GM12874 (cell line): Measurements from ENCODE around the gene WNT11.

Experiments
- TF ChIP-seq, protein P1 (sequence below): IDR thresholded peaks from 2 replicates; pipeline ENCODE4 v1.5.1; 2011; ENCODE audit warnings: low read depth, mild to moderate bottlenecking, control low read depth, low read length, moderate library complexity; ENCODE audit not compliant: insufficient read depth

WNT11 gene

DNA sequence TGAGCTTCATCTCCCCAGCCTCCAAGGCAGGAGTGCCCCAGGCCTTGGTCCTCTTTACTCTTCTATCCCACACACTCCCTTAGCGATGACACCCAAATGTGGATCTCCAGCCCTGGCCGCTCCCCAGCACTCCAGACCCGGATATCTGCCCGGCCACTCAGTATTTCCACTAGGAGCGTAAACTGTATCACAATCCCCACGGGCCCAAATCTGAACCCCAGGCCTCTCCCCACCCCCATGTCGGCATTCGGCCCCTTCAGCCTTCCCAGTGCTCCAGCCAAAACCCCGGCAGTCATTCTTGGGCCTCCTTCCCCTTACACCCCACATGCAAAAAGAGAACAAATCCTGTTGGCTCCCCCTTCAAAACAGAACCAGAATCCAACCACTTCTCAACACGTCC is 20.8 kb downstream of the WNT11 start:
- TF ChIP-seq, protein P1, sequence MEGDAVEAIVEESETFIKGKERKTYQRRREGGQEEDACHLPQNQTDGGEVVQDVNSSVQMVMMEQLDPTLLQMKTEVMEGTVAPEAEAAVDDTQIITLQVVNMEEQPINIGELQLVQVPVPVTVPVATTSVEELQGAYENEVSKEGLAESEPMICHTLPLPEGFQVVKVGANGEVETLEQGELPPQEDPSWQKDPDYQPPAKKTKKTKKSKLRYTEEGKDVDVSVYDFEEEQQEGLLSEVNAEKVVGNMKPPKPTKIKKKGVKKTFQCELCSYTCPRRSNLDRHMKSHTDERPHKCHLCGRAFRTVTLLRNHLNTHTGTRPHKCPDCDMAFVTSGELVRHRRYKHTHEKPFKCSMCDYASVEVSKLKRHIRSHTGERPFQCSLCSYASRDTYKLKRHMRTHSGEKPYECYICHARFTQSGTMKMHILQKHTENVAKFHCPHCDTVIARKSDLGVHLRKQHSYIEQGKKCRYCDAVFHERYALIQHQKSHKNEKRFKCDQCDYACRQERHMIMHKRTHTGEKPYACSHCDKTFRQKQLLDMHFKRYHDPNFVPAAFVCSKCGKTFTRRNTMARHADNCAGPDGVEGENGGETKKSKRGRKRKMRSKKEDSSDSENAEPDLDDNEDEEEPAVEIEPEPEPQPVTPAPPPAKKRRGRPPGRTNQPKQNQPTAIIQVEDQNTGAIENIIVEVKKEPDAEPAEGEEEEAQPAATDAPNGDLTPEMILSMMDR = no peak

DNA sequence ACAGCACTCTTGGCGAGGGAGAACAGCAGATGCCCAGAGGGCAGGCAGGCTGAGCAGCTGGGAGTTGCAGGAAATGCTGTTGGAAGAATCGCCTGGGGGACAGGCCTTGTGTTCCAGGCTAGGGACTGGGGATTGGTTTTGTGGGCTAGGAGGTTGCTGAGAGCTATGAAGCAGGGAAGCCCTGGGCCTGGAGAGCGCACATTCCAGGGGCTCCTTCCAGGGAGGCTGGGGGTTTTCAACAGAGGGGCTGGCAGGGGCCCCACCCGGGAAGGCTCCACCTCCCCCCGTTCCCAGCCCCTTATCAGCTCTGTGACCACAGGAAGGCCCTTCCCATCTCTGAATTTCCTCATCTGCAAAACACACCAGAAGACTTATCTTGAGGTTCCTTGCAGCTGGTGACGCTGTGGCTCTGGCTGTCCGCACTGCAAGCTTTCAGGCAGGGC is 21.7 kb downstream of the WNT11 start:
- TF ChIP-seq, protein P1 = no peak

DNA sequence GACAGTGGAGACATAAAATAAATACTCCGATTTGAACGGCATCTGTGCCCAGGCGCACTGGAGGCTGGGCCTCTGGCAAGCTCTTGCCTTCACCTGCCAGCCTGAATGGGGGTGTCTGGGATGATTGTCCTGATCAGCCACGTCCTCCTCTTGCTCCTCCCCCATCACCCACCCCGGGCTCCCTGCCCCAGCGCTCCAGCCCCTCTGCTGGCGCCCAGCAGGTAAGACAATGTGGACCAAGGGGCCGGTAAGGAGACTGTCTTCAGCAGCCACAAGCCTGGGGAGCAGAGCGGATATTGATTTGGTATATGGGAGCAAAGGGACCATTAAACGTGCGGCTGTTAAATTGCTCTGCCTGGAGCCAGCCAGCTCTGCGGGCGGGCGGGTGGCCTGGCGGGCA is 24.9 kb downstream of the WNT11 start:
- TF ChIP-seq, protein P1 = no peak

DNA sequence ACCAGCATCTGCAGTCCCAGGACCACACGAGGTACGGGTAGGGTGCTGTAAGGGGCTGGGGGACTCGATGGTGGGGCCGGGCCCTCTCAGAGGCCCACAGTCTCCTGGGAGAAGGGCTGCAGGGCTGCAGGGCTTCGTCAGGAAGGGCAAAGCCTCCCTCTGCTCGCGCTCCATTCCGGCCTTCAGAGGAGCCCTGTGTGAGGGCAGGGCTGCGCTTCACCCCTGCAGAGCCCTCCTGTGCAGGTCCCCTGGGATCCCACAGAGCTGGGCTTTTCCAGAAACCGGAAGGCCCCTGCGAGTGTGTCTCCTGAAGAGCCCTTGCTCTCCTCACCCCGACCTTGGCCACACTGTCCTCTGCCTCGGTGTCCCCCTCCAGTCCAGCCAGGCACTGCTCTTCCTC is 27.2 kb downstream of the WNT11 start:
- TF ChIP-seq, protein P1 = no peak

DNA sequence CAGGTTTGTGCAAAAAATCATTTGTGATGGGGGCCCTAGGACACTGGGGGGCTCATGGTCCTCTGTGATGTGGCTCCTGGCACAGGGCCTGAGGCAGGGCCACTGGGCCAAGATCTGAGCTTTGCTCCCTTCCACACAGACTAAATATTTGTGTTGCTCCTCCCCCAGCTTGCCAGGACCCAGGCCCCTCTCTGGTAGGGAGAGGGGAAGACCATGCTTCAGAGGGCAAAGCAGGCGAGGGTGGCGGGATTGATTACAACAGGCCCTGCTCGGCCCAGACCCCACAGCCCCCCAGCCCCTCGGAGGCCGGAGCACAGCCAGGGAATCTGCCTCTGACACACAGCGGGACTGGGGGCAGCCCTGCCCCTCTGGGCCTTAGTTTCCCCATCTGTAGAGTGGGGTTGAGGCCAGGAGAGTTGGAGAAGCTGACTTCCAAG is 29.0 kb downstream of the WNT11 start:
- TF ChIP-seq, protein P1 = no peak

DNA sequence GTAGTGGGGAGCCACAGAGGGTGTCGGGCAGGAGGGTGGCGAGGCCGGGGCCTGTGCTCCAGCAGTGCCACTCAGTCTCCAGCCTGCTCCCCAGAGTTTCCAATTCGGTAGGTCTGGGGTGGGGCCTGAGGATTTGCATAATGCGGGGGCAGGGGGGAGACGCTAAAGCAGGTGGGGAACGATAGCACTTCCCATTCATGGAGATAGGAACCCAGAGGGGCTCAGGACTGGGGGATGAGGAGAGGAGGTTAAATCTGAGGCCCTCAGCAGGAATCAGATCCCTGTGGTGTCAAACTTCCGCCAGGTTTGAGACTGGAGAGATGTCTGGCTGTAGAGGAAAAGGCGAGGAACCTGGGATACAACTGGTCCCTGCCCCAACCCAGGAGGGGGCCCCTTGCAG is 29.8 kb downstream of the WNT11 start:
- TF ChIP-seq, protein P1 = no peak

DNA sequence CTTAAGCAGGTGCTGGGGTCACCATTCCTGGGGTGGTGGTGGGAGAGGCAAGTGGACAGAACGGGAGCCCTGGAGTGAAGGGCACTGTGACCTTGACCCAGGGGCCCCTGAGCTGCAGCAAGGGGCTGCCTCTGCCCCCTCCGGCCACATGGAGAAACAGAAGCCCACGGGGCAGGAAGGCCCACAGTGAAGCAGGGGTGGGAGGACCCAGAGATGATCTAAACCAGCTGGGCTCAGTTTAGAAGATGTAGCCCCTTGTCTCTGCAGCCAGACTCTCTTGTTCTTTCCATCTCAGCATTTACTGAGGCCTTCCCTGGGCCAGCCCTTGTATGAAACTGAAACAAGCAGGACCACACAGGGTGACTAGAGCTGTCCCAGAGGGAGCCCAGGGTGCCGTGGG is 30.5 kb downstream of the WNT11 start:
- TF ChIP-seq, protein P1 = no peak

DNA sequence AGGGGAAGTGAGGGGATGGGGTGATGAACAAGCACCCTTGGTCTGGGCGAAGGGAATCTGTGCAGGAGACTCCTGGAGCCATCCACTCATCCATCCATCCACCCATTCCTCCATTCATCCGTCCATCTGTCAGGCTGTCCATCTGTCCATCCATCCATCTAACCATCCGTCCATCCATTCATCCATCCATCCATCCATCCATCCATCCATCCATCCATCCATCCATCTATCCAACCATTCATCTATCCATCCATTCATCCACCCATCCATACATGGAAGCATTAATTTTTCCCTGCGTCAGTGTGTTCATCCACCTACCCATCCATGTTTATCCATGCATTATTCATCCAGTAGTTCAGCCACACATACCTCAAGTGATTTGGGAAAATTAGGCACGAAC is 32.0 kb downstream of the WNT11 start:
- TF ChIP-seq, protein P1 = no peak
